ENCODE measurements around the gene RARRES2. TPM values are rescaled to one million over a fixed set of nuclear protein-coding genes. Genes with fewer than 3 reads are reported as not detected.

RARRES2 gene
- polyA plus RNA-seq, 1 donor (not counting 4 experiments of a cell fraction or from before 2014, with no cell fraction given) = not detected

DNA sequence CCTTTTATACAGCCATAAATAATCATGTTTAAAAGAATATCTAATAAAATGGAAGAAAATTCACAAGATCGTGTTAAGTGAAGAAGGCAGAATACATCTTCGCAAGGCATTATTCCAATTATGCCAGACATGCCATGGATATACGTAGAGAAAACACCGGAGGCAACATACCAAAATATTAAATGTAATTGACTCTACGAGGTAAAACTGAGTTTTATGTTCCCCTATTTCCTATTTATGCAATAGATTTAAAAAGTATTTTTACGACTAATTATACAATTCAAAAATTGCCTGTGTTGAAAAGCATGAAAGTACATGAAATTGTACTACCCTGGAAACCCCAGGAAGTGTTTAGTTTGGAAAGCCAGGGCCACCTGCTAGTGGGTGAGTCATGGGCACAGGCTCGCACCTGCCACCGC lies 26.3 kb upstream of the RARRES2 start:
- Histone ChIP-seq H3K4me1 (ENCODE audit: control insufficient read depth, extremely low read depth, insufficient read depth, low read length) (peaks cover 24% of the 10 kb centered on the region), H3K79me2 (ENCODE audit: control insufficient read depth, insufficient read depth, low read length) (no peaks in the 10 kb centered on the region), H3K4me2 (ENCODE audit: control insufficient read depth, extremely low read depth, insufficient read depth, low read depth, low read length) (peak overlapping the region; percentile 96), H3K9me3 (ENCODE audit: control insufficient read depth, low read depth, low read length) (no peaks in the 10 kb centered on the region), H3K36me3 (ENCODE audit: control insufficient read depth in 2 of 2, extremely low read depth in 1 of 2, insufficient read depth in 2 of 2, low read length in 2 of 2) (peaks cover 0 to 5% of the 10 kb centered on the region in 2 experiments), H3K27me3 (ENCODE audit: control insufficient read depth, extremely low read depth, insufficient read depth, low read length) (no peaks in the 10 kb centered on the region), H4K20me1 (ENCODE audit: control insufficient read depth, extremely low read depth, insufficient read depth, low read length) (no peaks in the 10 kb centered on the region), H2AFZ (ENCODE audit: control insufficient read depth, low read length) (peak overlapping the region; percentile 69), H3K4me3 (ENCODE audit: control insufficient read depth in 2 of 3, extremely low read depth in 1 of 3, insufficient read depth in 2 of 3, low read depth in 1 of 3, low read length in 3 of 3) (peak overlapping the region in 2 of 3 experiments; percentile 76 to 80), H3K9ac (ENCODE audit: control insufficient read depth, extremely low read depth, insufficient read depth, low read length) (peak overlapping the region; percentile 80), H3K9me1 (ENCODE audit: control insufficient read depth, extremely low read depth, insufficient read depth, low read length) (no peaks in the 10 kb centered on the region), H3K27ac (ENCODE audit: control insufficient read depth, insufficient read depth, low read length) (peak overlapping the region; percentile 43)
- TF ChIP-seq EZH2 (IDR thresholded peaks at IDR 0.05; ENCODE audit: low read length) = no peak
- TF ChIP-seq, protein P1, sequence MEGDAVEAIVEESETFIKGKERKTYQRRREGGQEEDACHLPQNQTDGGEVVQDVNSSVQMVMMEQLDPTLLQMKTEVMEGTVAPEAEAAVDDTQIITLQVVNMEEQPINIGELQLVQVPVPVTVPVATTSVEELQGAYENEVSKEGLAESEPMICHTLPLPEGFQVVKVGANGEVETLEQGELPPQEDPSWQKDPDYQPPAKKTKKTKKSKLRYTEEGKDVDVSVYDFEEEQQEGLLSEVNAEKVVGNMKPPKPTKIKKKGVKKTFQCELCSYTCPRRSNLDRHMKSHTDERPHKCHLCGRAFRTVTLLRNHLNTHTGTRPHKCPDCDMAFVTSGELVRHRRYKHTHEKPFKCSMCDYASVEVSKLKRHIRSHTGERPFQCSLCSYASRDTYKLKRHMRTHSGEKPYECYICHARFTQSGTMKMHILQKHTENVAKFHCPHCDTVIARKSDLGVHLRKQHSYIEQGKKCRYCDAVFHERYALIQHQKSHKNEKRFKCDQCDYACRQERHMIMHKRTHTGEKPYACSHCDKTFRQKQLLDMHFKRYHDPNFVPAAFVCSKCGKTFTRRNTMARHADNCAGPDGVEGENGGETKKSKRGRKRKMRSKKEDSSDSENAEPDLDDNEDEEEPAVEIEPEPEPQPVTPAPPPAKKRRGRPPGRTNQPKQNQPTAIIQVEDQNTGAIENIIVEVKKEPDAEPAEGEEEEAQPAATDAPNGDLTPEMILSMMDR (optimal IDR thresholded peaks at IDR 0.05 in 1 of 3, IDR thresholded peaks at IDR 0.05 in 1 of 3, conservative IDR thresholded peaks at IDR 0.05 in 1 of 3; ENCODE audit: extremely low read depth in 1 of 3, insufficient read depth in 2 of 3, low read length in 3 of 3) = no peak
- no peak for FAIRE-seq
- peak; percentile 30 for DNase-seq (ENCODE audit: low read depth, low spot score)
- dilution Hi-C loops (cut with MboI; ENCODE audit: extremely low pct_ligation_motif_present, low sequenced_read_pairs) = no loop called here

DNA sequence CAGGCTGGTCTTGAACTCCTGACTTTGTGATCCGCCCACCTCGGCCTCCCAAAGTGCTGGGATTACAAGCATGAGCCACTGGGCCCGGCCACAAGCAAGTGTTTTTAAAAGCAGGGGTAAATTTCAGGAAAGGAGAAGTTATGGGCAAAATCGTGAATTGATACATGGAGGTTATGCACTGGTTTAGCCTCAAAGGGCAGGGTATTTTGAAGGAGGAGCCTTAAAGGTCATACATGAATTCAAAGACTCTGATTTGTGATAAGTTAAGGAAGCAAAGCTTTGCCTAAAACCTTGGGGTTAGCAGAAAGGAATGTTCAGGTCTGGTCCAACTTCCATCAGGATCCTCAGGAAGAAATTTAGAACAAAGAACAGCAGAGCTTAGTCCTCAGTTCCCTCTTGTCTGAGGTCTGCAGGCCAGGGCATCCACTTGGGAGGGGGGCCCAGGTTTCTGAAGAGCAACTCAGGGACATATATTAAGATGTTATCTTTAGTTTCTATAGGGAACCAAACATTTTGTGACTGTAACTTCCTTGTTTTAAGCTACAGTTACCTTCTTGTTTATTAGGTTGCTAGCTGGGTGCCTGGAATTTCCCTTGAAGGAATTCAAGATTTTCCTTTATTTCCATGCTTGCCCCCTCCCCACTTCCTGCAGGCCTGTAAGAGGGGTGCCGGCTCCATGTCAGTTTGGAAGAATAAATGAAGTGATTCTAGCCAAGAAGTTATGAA lies 24.4 kb upstream of the RARRES2 start:
- DNase-seq (ENCODE audit: low read depth, low spot score) (no peak), FAIRE-seq (no peak)
- Histone ChIP-seq H2AFZ (ENCODE audit: control insufficient read depth, low read length) (no peak overlapping the region), H3K4me1 (ENCODE audit: control insufficient read depth, extremely low read depth, insufficient read depth, low read length) (peaks cover 24% of the 10 kb centered on the region), H3K9me3 (ENCODE audit: control insufficient read depth, low read depth, low read length) (no peaks in the 10 kb centered on the region), H3K79me2 (ENCODE audit: control insufficient read depth, insufficient read depth, low read length) (no peaks in the 10 kb centered on the region), H3K9ac (ENCODE audit: control insufficient read depth, extremely low read depth, insufficient read depth, low read length) (no peak overlapping the region), H3K27ac (ENCODE audit: control insufficient read depth, insufficient read depth, low read length) (no peak overlapping the region), H3K9me1 (ENCODE audit: control insufficient read depth, extremely low read depth, insufficient read depth, low read length) (no peaks in the 10 kb centered on the region), H3K4me3 (ENCODE audit: control insufficient read depth in 2 of 3, extremely low read depth in 1 of 3, insufficient read depth in 2 of 3, low read depth in 1 of 3, low read length in 3 of 3) (no peak overlapping the region), H4K20me1 (ENCODE audit: control insufficient read depth, extremely low read depth, insufficient read depth, low read length) (no peaks in the 10 kb centered on the region), H3K27me3 (ENCODE audit: control insufficient read depth, extremely low read depth, insufficient read depth, low read length) (no peaks in the 10 kb centered on the region), H3K36me3 (ENCODE audit: control insufficient read depth in 2 of 2, extremely low read depth in 1 of 2, insufficient read depth in 2 of 2, low read length in 2 of 2) (peaks cover 0 to 3% of the 10 kb centered on the region in 2 experiments), H3K4me2 (ENCODE audit: control insufficient read depth, extremely low read depth, insufficient read depth, low read depth, low read length) (no peak overlapping the region)
- TF ChIP-seq, protein P1 (optimal IDR thresholded peaks at IDR 0.05 in 1 of 3, IDR thresholded peaks at IDR 0.05 in 1 of 3, conservative IDR thresholded peaks at IDR 0.05 in 1 of 3; ENCODE audit: extremely low read depth in 1 of 3, insufficient read depth in 2 of 3, low read length in 3 of 3) = no peak
- dilution Hi-C loops (cut with MboI; ENCODE audit: extremely low pct_ligation_motif_present, low sequenced_read_pairs) = no loop called here
